ENCODE results near the gene FOXJ2.
A peak's percentile ranks its signal among the peaks of the same experiment; 100 is the strongest.
"Not testable (repeated sequence)": the region's sequence is repeated elsewhere in the genome, so short reads cannot be mapped to it uniquely, and the experiment has no call there.

FOXJ2 gene

GRCh38 chr12:8031017-8031416, 1.5 kb upstream of the FOXJ2 start:
- not testable (repeated sequence) for DNase-seq

- no peak for DNase-seq
Observed at GRCh38 chr12:8031872-8032241, 659 bp upstream of the FOXJ2 start.

GRCh38 chr12:8033153-8034044, 883 bp downstream of the FOXJ2 start:
- DNase-seq: peak; percentile 69

- no peak for DNase-seq
Observed at GRCh38 chr12:8034802-8035201, 2.3 kb downstream of the FOXJ2 start.

GRCh38 chr12:8035440-8036010, 3.0 kb downstream of the FOXJ2 start:
- DNase-seq: no peak

- no peak for DNase-seq
Observed at GRCh38 chr12:8036346-8036745, 3.8 kb downstream of the FOXJ2 start.

GRCh38 chr12:8037046-8037663, 4.6 kb downstream of the FOXJ2 start:
- DNase-seq: no peak

GRCh38 chr12:8037947-8038346, 5.4 kb downstream of the FOXJ2 start:
- DNase-seq: no peak

- DNase-seq: no peak
Observed at GRCh38 chr12:8038659-8039114, 6.2 kb downstream of the FOXJ2 start.

- no peak for DNase-seq
Observed at GRCh38 chr12:8040791-8041190, 8.3 kb downstream of the FOXJ2 start.

GRCh38 chr12:8045952-8046944, 13.7 kb downstream of the FOXJ2 start:
- peak; percentile 43 for DNase-seq

- DNase-seq: no peak
Observed at GRCh38 chr12:8047842-8048241, 15.3 kb downstream of the FOXJ2 start.

GRCh38 chr12:8048906-8049305, 16.4 kb downstream of the FOXJ2 start:
- DNase-seq: no peak

- no peak for DNase-seq
Observed at GRCh38 chr12:8050600-8051250, 18.2 kb downstream of the FOXJ2 start.

GRCh38 chr12:8052679-8053078, 20.2 kb downstream of the FOXJ2 start:
- DNase-seq: no peak

GRCh38 chr12:8054816-8055215, 22.3 kb downstream of the FOXJ2 start:
- no peak for DNase-seq

GRCh38 chr12:8057306-8057705, 24.8 kb downstream of the FOXJ2 start:
- no peak for DNase-seq

GRCh38 chr12:8057839-8058238, 25.3 kb downstream of the FOXJ2 start:
- DNase-seq: no peak

GRCh38 chr12:8058506-8058905, 26.0 kb downstream of the FOXJ2 start:
- no peak for DNase-seq

- no peak for DNase-seq
Observed at GRCh38 chr12:8064131-8064530, 31.6 kb downstream of the FOXJ2 start.

- DNase-seq: no peak
Observed at GRCh38 chr12:8065991-8066594, 33.6 kb downstream of the FOXJ2 start, which contains the start of gene C3AR1. C3AR1 (minus strand) TSS chr12:8066359; CDS start chr12:8060185, 6,174 bp downstream.

- DNase-seq: no peak
Observed at GRCh38 chr12:8069582-8069981, 37.1 kb downstream of the FOXJ2 start.

All from 8988T (cell line).